ENCODE measurements around the gene MAP2K7.
"Not testable (repeated sequence)": the region's sequence is repeated elsewhere in the genome, so short reads cannot be mapped to it uniquely, and the experiment has no call there.

MAP2K7 gene

GRCh38 chr19:7932276-7932929, 28.7 kb downstream of the MAP2K7 start:
- no peak for DNase-seq

- no peak for DNase-seq
Measured at GRCh38 chr19:7932930-7933300, 29.2 kb downstream of the MAP2K7 start.

DNA sequence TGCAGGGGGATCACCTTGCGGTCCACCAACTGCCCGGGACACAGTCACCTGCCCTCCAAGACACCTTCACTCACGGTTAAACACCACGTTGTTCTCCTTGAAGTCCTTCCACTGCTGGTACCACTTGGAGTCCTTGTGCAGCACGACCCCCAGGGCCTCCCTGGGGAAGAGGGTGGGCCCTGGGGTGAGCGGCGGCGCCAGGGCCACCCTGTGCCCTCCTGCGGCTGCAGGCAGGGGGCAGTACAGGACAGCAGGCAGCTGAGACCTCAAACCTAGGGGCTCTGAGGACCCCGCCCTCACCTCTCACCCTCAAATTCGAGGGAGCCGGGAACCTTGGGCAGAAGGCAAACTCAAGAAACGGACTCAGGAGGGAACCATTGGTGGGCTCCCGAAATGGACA, 29.7 kb downstream of the MAP2K7 start:
- DNase-seq, result no peak

- no peak for DNase-seq
Measured at GRCh38 chr19:7933828-7934725, 30.4 kb downstream of the MAP2K7 start.

GRCh38 chr19:7934766-7935165, 31.1 kb downstream of the MAP2K7 start:
- DNase-seq, result no peak

DNA sequence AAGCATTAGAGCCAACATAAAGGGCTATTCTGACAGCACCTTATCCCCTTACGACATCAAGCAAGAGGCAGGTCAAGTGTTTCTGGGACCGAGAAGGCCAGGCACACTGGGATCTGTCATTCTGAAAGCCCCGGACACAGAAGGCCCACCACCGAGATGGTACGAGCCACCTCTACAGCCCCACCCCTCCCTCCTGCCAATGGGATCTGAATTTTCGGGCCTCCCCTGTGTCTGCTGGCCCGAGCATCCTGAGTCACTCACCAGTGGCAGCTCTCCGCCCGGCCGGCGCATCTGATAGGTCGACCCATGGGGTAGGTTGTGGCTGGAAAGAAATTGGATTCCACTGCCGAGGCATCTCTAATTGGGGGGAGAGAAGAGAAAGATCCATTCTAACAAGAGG, 37.2 kb downstream of the MAP2K7 start:
- no peak for DNase-seq

DNA sequence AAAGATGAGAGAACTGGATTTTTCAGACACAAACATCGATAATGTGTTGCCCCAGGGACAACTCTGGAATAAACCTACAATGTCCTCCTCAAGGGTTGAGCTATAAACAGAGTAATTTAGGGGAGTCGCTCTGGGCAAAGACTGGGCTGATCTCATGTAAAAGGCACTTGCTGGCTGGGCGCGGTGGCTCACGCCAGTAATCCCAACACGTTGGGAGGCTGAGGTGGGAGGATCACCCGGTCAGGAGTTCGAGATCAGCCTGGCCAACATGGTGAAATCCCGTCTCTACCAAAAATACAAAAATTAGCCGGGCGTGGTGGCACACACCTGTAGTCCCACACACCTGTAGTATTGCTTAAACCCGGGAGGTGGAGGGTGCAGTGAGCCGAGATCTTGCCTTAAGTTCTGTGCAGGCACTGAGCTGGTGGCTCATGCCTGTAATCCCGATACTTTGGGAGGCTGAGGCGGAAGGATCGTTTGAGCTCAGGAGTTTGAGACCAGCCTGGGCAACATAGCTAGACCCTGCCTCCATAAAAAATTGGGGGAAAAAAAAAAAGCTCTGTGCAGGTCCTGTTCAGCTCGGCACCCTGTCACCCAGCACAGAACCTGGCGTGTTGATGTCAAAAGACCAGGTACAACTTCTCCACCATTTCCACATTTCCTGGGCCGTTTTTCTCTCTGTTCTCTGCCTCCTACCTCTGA, 38.4 kb downstream of the MAP2K7 start:
- no peak for DNase-seq

GRCh38 chr19:7942981-7943443, 39.3 kb downstream of the MAP2K7 start:
- no peak for DNase-seq

DNA sequence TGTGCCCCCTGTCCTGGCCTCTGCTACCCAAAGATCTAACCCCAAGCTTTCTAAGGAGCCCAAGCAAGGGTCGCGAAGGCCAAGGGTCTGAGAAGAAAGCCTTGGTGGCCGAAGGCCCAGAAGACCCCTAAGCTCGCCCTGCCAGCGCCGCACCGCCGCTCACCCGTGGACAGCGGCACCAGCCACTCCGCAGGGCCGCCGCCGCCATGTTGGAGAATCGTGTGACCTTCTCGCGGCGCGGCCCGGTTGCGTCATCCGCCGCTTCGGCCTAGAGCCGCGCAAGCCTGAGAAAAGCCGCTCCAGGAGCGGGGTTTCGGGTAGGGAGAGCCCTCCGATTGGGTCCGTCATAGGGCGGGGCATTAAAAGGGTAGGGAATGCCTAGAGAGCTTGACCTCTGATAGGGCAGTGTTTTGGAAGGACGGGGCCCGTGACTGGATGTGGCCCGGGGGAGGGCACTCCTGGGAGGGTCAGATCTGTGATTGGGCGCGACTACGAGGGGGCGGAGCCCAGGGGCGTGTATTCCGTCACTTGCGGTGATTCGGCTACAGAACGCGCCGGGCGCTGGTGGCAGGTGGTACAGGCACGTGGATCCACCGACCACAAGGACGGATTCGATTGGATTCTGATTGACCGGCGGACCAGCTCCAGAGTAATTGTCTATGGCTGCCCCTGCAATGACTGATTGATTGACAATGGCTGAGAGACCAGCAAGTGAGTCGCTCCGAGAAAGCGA, 39.9 kb downstream of the MAP2K7 start, which contains the start of gene TIMM44:
Gene TIMM44, minus strand, starts transcription at position 223 of the 733 bp plus-strand sequence. Its CDS starts 15 bp downstream, at position 208.
- DNase-seq, result peak; percentile 97

GRCh38 chr19:7944177-7944761, 40.6 kb downstream of the MAP2K7 start:
- peak; percentile 88 for DNase-seq

GRCh38 chr19:7947939-7948338, 44.3 kb downstream of the MAP2K7 start:
- no peak for DNase-seq

DNA sequence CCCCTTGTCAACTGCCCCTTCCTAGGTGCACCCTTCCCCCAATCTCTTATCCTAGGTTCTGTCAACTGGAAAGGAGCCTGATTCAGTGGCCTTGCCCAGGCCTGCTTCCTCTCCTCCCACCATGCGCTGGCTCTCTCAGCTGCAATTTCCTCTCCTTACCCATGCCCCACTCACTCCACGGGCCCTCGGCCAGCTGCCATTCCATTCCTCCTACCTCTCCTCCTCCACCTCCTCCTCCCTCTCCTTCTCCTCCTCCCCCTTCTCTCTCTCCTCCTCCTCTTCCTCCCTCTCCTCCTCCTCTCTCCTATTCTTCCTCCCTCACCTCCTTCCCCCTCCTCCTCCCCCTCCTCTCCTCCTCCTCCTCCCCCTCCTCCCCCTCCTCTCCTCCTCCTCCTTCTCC, 49.4 kb downstream of the MAP2K7 start:
- DNase-seq, result no peak

DNA sequence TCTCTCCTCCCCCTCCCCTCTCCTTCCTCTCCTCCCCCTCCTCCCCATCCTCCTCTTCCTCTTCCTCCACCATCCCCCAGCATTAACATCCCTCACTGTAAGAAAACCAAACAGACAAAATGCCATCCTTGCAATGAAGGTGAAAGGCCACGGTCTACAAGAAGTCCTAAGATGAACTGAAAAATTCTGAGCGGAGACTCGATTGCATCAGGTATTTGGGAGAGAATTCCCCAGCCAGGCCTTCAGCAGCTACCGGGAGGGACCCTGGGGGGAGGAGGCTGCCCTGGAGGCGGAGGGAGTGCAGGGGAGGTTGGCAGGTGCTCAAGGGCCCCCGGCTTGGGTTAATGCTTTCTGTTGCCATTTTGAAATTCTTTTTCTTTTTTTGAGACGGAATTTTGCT, 49.9 kb downstream of the MAP2K7 start:
- no peak for DNase-seq

DNA sequence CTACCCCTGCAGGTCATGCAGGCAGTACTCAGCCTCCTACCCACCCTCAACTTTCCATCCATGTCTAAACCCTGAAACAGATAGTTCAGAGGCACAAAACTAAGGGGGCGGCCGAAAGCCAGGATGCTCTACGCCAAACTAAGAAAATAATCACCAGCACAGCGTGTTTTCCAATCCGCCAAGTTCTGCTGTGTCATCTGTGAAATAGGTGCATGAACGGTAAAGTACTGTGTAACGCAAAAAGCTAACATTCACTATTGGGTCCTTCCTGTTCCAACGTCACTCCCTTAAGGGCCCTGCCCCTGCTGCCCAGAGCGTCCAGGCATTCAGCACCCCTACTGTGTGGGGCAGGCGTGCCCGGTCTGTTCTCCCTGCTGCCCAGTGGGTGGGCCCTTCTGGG, 52.0 kb downstream of the MAP2K7 start:
- DNase-seq, result no peak

DNA sequence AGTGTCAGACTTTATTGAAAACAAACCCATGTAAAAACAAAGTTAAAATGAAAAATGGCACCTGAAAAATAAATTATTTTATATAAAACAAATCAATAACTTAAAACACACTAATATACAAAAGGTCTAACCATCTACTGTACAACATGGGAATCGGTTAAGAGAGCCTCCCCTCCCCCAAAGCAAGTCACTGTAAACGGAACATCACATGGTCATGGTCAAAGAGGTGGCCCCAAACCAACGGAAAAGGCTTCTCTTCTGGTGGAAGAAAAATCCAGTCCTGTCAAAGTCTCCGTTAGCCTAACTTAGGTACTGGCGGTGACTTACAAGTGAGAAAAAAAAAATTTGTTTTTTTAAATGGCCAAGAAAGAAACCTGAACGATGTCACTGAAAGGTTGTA, 55.5 kb downstream of the MAP2K7 start:
- DNase-seq, result no peak

DNA sequence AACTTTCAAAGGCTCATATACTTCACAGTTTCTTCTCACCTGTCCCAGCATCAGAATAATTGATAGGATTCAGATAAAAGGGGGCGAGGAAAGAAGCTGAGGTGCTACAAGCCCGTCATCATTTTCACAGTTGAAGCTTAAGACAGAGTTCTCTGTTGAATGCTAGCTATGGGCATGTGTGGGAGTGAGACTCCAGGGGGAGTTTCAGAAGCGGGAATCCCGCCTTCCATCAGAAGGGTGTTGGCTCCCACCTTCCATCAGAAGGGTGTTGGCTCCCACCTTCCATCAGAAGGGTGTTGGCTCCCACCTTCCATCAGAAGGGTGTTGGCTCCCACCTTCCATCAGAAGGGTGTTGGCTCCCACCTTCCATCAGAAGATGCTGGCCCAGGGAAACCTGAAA, 57.4 kb downstream of the MAP2K7 start:
- not testable (repeated sequence) for DNase-seq

- DNase-seq, result no peak
Measured at GRCh38 chr19:7961920-7962626, 58.4 kb downstream of the MAP2K7 start.

- no peak for DNase-seq
Measured at GRCh38 chr19:7962644-7963268, 59.1 kb downstream of the MAP2K7 start.

DNA sequence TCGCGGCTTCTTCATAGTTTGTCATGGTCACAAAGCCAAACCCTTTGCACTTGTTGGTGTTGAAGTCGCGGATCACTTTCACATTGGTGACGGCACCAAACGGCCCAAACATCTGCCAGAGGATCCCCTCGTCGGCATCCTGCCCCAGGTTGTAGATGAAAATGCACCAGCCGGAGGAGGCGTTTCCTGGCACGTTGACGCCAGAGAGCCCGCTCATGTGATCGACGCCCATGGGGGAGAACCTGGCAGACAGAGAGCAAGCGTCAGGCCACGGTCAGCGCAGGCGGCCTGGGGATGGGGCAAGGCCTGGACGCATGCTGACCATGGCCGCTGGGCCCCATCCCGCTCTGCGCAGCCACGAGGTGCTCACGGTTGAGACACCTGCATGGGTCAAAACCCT, 59.9 kb downstream of the MAP2K7 start:
- no peak for DNase-seq

Data from activated CD4-positive, alpha-beta T cell treated with anti-CD3 and anti-CD28 coated beads, Interleukin-2, amount 50 U/mL, for 1 hour (primary cell).